Stimulated activated effector memory CD8-positive, alpha-beta T cell treated with anti-CD3 and anti-CD28 coated beads, Interleukin-12 subunit alpha, Interleukin-12 subunit beta, amount 100 ng/mL, for 72 hours (primary cell): Measurements from ENCODE around the gene PRG2.
A peak's percentile ranks its signal among the peaks of the same experiment; 100 is the strongest.

Experiments used
- ATAC-seq: fragments of 150-1000 bp; cut with Tn5 transposase; 2 replicates; pipeline ENCODE4 v1.10.0; 2021
- DNase-seq, 2 donors: peaks; one replicate each; pipeline ENCODE4 v3.0.0; 2021 to 2022; ENCODE audit warnings: low spot score in 2 of 2
- H3K27ac Mint-ChIP-seq: one replicate; pipeline ENCODE4 v1.8.0; 2022; ENCODE audit warnings: mild to moderate bottlenecking, mixed read lengths
- H3K36me3 Mint-ChIP-seq: one replicate; pipeline ENCODE4 v1.8.0; 2022; ENCODE audit warnings: mild to moderate bottlenecking, mixed read lengths
- H3K4me1 Mint-ChIP-seq: one replicate; pipeline ENCODE4 v1.8.0; 2022; ENCODE audit warnings: mixed read lengths
- H3K4me3 Mint-ChIP-seq: one replicate; pipeline ENCODE4 v1.8.0; 2022; ENCODE audit warnings: mild to moderate bottlenecking, mixed read lengths
- H3K9me3 Mint-ChIP-seq: one replicate; pipeline ENCODE4 v1.8.0; 2022; ENCODE audit warnings: mixed read lengths

The PRG2 gene, protein sequence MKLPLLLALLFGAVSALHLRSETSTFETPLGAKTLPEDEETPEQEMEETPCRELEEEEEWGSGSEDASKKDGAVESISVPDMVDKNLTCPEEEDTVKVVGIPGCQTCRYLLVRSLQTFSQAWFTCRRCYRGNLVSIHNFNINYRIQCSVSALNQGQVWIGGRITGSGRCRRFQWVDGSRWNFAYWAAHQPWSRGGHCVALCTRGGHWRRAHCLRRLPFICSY

DNA sequence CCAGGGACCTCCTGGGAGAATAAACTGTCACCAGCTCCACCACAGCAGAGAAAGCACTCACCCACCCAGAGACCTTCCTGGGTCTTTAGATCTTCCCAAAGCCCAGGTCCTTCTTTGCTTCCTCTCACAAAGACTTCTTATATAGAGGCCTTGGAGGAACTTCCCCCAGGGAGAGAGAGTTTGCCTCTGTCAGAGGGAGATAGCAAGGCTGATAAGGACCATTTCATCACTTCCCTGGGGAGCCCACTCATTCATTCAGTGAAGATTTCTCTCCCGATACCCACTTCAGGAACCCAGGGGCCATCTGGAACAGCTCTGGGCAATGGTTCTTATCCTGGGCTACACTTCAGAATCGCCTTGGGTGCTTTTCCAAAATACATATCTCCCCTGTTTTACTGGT lies at the start of gene PRG2:
PRG2 (minus strand) TSS at position 116 of the 400 bp plus-strand sequence. CDS start 706 bp downstream, outside the sequence.
- no peak for DNase-seq
- ATAC-seq = no peak
- no peaks in the 10 kb centered on the region for H3K9me3 Mint-ChIP-seq
- H3K27ac Mint-ChIP-seq = peak within 1 kb of the TSS; percentile 18
- H3K36me3 Mint-ChIP-seq = no peaks in the 10 kb centered on the region
- no peaks in the 10 kb centered on the region for H3K4me1 Mint-ChIP-seq
- no peak within 1 kb of the TSS for H3K4me3 Mint-ChIP-seq

DNA sequence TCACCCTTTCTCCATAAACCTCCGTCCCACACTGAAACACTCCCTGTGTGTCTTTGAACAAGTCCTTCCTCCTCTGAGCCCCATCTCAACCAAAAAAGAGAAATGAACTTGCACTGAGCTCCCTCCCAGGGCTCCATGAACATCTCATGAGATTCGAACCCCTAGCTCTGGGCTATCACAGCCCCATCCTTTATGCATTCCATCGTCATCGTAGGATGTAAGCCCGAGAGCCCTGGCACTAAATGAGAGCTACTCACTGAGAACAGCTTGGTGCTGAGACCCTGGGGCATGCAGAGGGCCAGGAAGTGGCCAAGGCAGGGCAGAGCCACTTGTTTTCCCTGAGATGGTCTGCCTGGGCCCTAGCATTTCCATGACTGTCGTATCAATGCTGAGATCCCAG lies 49.3 kb upstream of the PRG2 start:
- DNase-seq (no peak), ATAC-seq (no peak)
- H3K9me3 Mint-ChIP-seq = no peaks in the 10 kb centered on the region
- H3K4me3 Mint-ChIP-seq = no peak overlapping the region
- H3K36me3 Mint-ChIP-seq = no peaks in the 10 kb centered on the region
- H3K4me1 Mint-ChIP-seq = no peaks in the 10 kb centered on the region
- H3K27ac Mint-ChIP-seq = no peak overlapping the region

DNA sequence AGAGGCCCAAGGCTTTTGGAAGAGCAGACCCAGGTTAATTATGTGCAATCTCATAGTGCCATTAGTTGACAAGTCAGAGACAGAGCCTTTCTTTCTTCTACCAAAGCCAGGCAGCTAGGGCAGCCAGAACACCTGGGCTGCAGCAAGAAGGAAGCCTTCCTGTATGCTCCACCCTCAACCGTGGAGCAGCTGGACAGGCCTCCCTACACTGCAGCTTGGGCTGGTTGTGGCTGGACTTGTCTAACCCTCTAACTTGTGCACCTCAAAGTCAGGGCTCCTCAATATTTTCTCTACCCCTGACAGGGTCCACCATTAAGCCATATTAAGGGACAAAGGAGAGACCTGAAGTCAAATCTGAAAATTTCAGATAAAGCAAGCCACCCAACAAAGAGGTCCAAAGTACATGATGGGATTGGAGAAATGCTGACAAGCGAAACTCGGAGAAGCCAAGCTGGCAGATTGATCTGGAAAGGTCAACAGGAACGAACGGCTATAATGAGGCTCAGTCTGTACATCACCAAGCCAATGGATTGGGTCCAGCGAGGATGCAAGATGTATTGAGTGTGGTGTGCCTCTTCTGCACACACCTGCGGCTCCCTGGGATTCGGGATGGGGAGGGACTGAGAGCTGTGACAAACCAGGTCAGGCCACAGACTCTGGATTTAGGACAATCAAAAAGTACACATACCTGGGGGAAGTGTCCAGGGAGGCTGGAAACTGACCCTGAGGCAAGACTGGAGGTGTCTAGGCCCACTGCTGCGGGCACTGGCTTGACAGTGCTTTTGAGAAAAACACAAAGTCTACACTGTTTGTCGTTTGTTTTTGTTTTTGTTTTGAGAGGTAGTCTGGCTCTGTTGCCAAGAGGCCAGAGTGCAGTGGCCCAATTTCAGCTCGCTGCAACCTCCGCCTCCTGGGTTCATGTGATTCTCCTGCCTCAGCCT lies 48.2 kb upstream of the PRG2 start:
- no peaks in the 10 kb centered on the region for H3K36me3 Mint-ChIP-seq
- no peak overlapping the region for H3K27ac Mint-ChIP-seq
- H3K4me1 Mint-ChIP-seq = no peaks in the 10 kb centered on the region
- ATAC-seq (no peak), DNase-seq (no peak)
- no peak overlapping the region for H3K4me3 Mint-ChIP-seq
- no peaks in the 10 kb centered on the region for H3K9me3 Mint-ChIP-seq

- no peak for ATAC-seq
- Mint-ChIP-seq H3K27ac (no peak overlapping the region), H3K4me1 (peaks cover 19% of the 10 kb centered on the region), H3K36me3 (no peaks in the 10 kb centered on the region), H3K9me3 (no peaks in the 10 kb centered on the region), H3K4me3 (no peak overlapping the region)
- no peak for DNase-seq
These were observed 45.6 kb upstream of the PRG2 start for GRCh38 chr11:57436031-57436430.

GRCh38 chr11:57434640-57435546 lies 44.4 kb upstream of the PRG2 start:
- Mint-ChIP-seq H3K4me3 (no peak overlapping the region), H3K9me3 (no peaks in the 10 kb centered on the region), H3K27ac (no peak overlapping the region), H3K4me1 (peaks cover 19% of the 10 kb centered on the region), H3K36me3 (no peaks in the 10 kb centered on the region)
- no peak for ATAC-seq
- no peak for DNase-seq

DNA sequence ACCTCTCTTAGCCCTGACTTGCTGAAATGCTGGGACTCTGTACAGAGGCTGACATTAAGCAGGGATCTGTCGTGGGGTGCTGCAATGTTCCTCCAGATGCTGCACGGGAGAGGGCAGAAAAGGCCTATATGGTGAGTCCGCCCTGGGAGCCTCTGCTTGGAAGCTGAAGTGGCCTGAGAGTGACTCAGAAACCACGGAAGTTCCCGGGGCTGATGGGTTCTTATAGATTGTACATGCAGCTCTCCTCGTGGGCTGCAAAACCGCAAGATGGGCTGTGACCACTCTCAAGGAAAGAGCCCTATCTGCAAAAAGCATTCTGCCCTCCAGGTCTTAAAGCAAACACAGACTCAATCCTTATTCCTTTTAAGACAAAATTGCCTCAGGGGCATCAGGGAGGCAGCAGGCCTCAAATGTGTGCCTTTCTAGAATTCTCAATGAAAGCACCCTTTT lies 42.3 kb upstream of the PRG2 start:
- ATAC-seq (peak; percentile 87), DNase-seq (peak in 1 of 2 donors; percentile 10)
- H3K4me1 Mint-ChIP-seq = peaks cover 22% of the 10 kb centered on the region
- no peaks in the 10 kb centered on the region for H3K9me3 Mint-ChIP-seq
- H3K36me3 Mint-ChIP-seq = no peaks in the 10 kb centered on the region
- H3K4me3 Mint-ChIP-seq = peak overlapping the region; percentile 44
- peak overlapping the region; percentile 90 for H3K27ac Mint-ChIP-seq

DNA sequence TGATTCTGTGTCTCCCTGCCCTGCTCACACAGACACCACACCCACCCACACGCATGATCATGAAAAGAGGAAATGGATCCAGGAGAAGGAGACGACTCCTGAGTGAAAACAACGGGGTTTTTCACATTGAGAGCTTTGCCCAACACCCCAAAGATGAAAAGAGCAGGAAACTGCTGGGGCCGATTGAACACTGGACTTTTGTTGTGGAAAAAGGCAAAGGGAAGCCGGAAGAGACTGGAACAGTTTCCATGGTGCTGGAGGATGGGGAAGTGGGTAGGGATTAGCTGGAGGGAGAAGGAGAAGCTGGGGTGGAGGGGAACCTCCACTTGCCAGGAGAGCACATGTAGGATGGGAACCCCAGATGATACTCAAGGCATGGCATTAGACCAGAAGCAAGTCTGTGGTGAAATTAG lies 41.7 kb upstream of the PRG2 start:
- H3K36me3 Mint-ChIP-seq = peaks cover 4% of the 10 kb centered on the region
- H3K4me1 Mint-ChIP-seq = peaks cover 28% of the 10 kb centered on the region
- ATAC-seq (no peak), DNase-seq (no peak)
- peak overlapping the region; percentile 44 for H3K4me3 Mint-ChIP-seq
- H3K27ac Mint-ChIP-seq = peak overlapping the region; percentile 90
- no peaks in the 10 kb centered on the region for H3K9me3 Mint-ChIP-seq

DNA sequence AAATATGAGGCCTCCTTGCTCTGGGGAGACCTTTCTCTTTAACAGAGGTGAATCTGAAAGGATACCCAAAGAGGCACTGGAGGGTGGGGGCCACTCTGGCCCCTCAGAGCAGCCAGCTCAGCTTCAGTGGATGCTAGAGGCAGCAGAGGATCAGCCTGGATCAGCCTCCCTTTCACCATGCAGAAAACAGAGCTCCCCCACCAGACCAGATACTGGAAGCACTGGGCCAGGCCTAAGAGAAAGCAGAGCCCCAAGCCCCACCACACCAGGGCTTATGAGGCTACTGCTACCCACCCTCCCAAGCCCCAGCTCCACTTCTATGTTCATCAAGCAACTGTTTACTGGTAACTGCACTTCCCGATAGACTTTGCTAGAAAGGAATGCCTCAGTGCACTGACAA lies 40.5 kb upstream of the PRG2 start:
- no peak for ATAC-seq
- H3K27ac Mint-ChIP-seq = no peak overlapping the region
- peaks cover 32% of the 10 kb centered on the region for H3K4me1 Mint-ChIP-seq
- no peak for DNase-seq
- no peaks in the 10 kb centered on the region for H3K9me3 Mint-ChIP-seq
- H3K36me3 Mint-ChIP-seq = peaks cover 16% of the 10 kb centered on the region
- no peak overlapping the region for H3K4me3 Mint-ChIP-seq

- H3K4me3 Mint-ChIP-seq = no peak overlapping the region
- H3K4me1 Mint-ChIP-seq = peaks cover 36% of the 10 kb centered on the region
- H3K27ac Mint-ChIP-seq = no peak overlapping the region
- H3K36me3 Mint-ChIP-seq = peaks cover 26% of the 10 kb centered on the region
- ATAC-seq = no peak
- no peaks in the 10 kb centered on the region for H3K9me3 Mint-ChIP-seq
- DNase-seq = no peak
These were observed 39.5 kb upstream of the PRG2 start for GRCh38 chr11:57429946-57430345.

DNA sequence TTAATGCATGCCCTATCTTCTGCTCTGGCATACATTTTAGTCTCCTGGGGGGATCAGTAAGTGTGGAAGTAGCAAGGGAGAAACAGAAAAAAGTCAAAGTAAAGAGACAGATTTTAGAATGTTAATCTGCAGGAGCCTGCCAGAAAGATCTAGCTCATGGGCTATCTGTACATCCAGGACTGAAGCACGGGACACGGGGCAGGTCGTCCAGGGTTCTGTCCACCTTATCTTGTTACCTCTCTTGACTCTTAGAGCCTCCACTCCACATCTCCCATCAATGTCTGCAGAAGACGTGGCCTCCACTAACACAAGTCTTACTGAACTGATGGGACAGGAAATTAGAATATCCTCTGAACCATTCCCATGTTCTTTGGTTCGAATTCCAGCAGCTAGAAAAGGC lies 38.2 kb upstream of the PRG2 start:
- Mint-ChIP-seq H3K9me3 (no peaks in the 10 kb centered on the region), H3K36me3 (peaks cover 39% of the 10 kb centered on the region), H3K4me3 (no peak overlapping the region), H3K27ac (no peak overlapping the region), H3K4me1 (peaks cover 49% of the 10 kb centered on the region)
- DNase-seq = no peak
- ATAC-seq = no peak

- DNase-seq (no peak), ATAC-seq (no peak)
- Mint-ChIP-seq H3K4me1 (peaks cover 54% of the 10 kb centered on the region), H3K27ac (peak overlapping the region; percentile 96), H3K9me3 (no peaks in the 10 kb centered on the region), H3K4me3 (peak overlapping the region; percentile 93), H3K36me3 (peaks cover 49% of the 10 kb centered on the region)
These were observed 37.3 kb upstream of the PRG2 start for GRCh38 chr11:57427727-57428082.

DNA sequence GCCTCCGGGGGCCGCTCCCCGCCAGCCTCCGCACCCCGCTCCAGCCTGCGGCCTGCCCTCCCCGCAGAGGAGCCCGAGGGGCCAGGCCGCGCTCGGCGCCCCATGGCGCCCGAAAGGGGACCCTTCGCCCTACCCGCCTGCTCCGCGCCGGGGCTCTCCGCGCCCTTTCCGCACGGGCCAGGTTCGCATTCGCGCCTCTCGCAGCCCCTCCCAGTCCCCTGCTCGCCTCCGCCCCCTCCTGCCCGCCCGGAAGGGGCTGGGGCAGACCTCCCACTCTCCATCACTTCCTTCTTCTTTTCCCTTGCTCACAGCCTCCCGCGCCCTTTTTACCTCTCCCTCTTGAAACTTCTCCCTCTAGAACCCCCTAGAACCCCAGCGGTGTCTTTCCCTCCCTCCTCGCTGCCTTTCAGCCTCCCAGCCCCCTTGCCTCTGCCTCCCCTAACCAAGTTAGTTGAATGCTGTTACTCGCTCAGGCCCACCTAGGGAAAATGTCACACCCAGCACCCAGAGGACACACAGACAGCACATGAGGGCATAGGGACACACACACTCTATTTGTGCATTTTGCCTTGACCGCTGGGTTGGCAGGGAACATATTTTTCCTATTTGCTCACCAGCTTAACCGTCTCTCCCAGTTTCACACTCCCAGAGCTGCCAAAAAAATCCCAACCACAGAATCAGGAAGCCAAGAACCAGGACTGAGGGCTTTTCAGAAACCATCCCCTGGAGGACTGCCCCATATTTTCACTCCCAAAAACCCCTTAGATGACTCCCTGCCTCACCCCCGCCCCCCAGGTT lies 36.7 kb upstream of the PRG2 start, which contains the start of gene SLC43A3:
SLC43A3 (minus strand) TSS at position 193 of the 798 bp plus-strand sequence. CDS start 949 bp downstream, outside the sequence.
- Mint-ChIP-seq H3K27ac (peak within 1 kb of the TSS; percentile 96), H3K9me3 (no peaks in the 10 kb centered on the region), H3K4me1 (peaks cover 54% of the 10 kb centered on the region), H3K36me3 (peaks cover 54% of the 10 kb centered on the region), H3K4me3 (peak within 1 kb of the TSS; percentile 93)
- DNase-seq (peak; percentile 59 to 87), ATAC-seq (peak; percentile 71)

GRCh38 chr11:57426439-57426928 lies 36.0 kb upstream of the PRG2 start:
- ATAC-seq = no peak
- Mint-ChIP-seq H3K36me3 (peaks cover 61% of the 10 kb centered on the region), H3K9me3 (no peaks in the 10 kb centered on the region), H3K27ac (peak overlapping the region; percentile 96), H3K4me1 (peaks cover 54% of the 10 kb centered on the region), H3K4me3 (peak overlapping the region; percentile 93)
- DNase-seq = peak in 1 of 2 donors; percentile 60
